Measurements from ENCODE around the gene CCNY. TPM values are rescaled to one million over a fixed set of nuclear protein-coding genes. Genes with fewer than 3 reads are reported as not detected.
A peak's percentile ranks its signal among the peaks of the same experiment; 100 is the strongest.

The CCNY gene
- total RNA-seq, 1 experiment from 2014 or later: 122 TPM

DNA sequence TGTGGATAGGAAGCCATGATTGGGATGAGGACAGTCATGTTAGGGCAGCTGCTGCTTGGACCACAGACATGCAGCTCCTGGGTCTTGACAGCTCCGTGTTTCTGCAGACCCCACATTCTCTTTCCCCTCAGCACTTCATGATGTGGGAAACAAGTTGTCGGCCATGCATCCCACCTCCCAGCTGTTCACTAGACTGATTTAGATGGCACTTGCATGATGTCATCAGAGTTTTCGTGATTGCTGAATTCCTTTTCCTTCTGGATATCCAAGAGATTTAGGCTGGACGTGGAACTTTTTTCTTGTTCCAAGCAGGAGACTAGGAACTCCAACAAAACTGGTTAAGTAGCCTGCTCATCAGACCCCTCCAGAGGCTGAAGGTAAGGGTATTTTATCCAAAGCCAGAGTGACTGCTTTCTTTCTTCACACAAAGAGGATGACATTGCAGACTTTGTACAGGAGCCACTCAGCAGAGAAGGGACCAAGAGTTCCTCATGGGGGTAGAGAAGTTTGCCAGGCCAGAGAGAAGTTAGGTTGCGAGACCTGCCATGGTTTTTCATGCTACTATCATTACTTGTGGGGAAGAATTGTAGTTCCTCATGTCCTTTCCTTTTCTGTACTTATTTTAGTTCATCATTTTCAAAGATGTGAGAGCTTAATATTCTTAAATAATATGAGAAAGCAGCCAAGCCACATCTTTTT lies 151.2 kb downstream of the CCNY start:
- ChIA-PET POLR2A (no interaction called here), CTCF (no interaction called here)
- Histone ChIP-seq H3K4me3 (ENCODE audit: low read depth, low read length) (no peak overlapping the region), H3K4me1 (no peaks in the 10 kb centered on the region), H3K36me3 (ENCODE audit: control insufficient read depth, insufficient read depth, low read length) (peaks cover 3% of the 10 kb centered on the region), H3K9me3 (no peaks in the 10 kb centered on the region), H3K27me3 (replicated peaks; ENCODE audit: control insufficient read depth, insufficient read depth, low read length) (no peaks in the 10 kb centered on the region)
- TF ChIP-seq, protein P1, sequence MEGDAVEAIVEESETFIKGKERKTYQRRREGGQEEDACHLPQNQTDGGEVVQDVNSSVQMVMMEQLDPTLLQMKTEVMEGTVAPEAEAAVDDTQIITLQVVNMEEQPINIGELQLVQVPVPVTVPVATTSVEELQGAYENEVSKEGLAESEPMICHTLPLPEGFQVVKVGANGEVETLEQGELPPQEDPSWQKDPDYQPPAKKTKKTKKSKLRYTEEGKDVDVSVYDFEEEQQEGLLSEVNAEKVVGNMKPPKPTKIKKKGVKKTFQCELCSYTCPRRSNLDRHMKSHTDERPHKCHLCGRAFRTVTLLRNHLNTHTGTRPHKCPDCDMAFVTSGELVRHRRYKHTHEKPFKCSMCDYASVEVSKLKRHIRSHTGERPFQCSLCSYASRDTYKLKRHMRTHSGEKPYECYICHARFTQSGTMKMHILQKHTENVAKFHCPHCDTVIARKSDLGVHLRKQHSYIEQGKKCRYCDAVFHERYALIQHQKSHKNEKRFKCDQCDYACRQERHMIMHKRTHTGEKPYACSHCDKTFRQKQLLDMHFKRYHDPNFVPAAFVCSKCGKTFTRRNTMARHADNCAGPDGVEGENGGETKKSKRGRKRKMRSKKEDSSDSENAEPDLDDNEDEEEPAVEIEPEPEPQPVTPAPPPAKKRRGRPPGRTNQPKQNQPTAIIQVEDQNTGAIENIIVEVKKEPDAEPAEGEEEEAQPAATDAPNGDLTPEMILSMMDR (IDR thresholded peaks at IDR 0.05; ENCODE audit: insufficient read depth in 1 of 2, low read depth in 1 of 2, low read length in 1 of 2, severe bottlenecking in 1 of 2, unreplicated experiment in 1 of 2): no peak
- Mint-ChIP-seq H3K27ac (ENCODE audit: unreplicated experiment) (no peak overlapping the region), H3K36me3 (ENCODE audit: insufficient read depth, unreplicated experiment) (peaks cover 35% of the 10 kb centered on the region), H3K4me3 (ENCODE audit: unreplicated experiment) (no peak overlapping the region), H3K27me3 (ENCODE audit: insufficient read depth, unreplicated experiment) (no peaks in the 10 kb centered on the region), H3K9me3 (ENCODE audit: unreplicated experiment) (no peaks in the 10 kb centered on the region), H3K4me1 (ENCODE audit: low read depth, unreplicated experiment) (peaks cover 19% of the 10 kb centered on the region)
- intact Hi-C loops (cut with micrococcal nuclease; ENCODE audit: unreplicated experiment): no loop called here
- no peak for DNase-seq
- no TSS peak for BruUV-seq (replicated peaks)

DNA sequence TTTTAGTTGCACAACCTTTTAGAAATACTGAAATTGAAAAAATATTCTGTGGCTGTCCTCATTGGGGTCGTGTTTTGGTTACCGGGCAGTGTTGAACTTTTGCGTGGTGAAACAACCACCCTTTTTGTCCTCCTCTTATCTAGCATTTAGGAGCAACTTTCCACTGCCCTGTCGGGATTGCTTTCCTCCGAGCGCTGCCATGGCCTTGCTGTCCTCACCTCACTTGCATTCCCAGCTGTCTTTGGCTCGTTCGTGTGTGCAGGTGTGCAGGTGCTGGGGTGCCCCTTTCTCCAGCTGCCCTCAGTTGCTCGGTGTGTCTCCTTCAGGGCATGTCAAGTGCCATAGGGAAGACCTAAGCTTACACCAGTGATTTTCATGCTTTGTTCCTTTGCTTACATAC lies 151.9 kb downstream of the CCNY start:
- H3K4me1 Mint-ChIP-seq (ENCODE audit: low read depth, unreplicated experiment): peaks cover 19% of the 10 kb centered on the region
- no peak for DNase-seq
- no peaks in the 10 kb centered on the region for H3K9me3 Mint-ChIP-seq (ENCODE audit: unreplicated experiment)
- ChIA-PET POLR2A (no interaction called here), CTCF (no interaction called here)
- H3K4me3 Mint-ChIP-seq (ENCODE audit: unreplicated experiment): no peak overlapping the region
- TF ChIP-seq, protein P1 (IDR thresholded peaks at IDR 0.05; ENCODE audit: insufficient read depth in 1 of 2, low read depth in 1 of 2, low read length in 1 of 2, severe bottlenecking in 1 of 2, unreplicated experiment in 1 of 2): no peak
- no peaks in the 10 kb centered on the region for H3K9me3 ChIP-seq
- H3K27ac Mint-ChIP-seq (ENCODE audit: unreplicated experiment): no peak overlapping the region
- no peak overlapping the region for H3K4me3 ChIP-seq (ENCODE audit: low read depth, low read length)
- no TSS peak for BruUV-seq (replicated peaks)
- no peaks in the 10 kb centered on the region for H3K4me1 ChIP-seq
- peaks cover 3% of the 10 kb centered on the region for H3K36me3 ChIP-seq (ENCODE audit: control insufficient read depth, insufficient read depth, low read length)
- H3K27me3 Mint-ChIP-seq (ENCODE audit: insufficient read depth, unreplicated experiment): no peaks in the 10 kb centered on the region
- intact Hi-C loops (cut with micrococcal nuclease; ENCODE audit: unreplicated experiment): no loop called here
- peaks cover 35% of the 10 kb centered on the region for H3K36me3 Mint-ChIP-seq (ENCODE audit: insufficient read depth, unreplicated experiment)
- no peaks in the 10 kb centered on the region for H3K27me3 ChIP-seq (replicated peaks; ENCODE audit: control insufficient read depth, insufficient read depth, low read length)

DNA sequence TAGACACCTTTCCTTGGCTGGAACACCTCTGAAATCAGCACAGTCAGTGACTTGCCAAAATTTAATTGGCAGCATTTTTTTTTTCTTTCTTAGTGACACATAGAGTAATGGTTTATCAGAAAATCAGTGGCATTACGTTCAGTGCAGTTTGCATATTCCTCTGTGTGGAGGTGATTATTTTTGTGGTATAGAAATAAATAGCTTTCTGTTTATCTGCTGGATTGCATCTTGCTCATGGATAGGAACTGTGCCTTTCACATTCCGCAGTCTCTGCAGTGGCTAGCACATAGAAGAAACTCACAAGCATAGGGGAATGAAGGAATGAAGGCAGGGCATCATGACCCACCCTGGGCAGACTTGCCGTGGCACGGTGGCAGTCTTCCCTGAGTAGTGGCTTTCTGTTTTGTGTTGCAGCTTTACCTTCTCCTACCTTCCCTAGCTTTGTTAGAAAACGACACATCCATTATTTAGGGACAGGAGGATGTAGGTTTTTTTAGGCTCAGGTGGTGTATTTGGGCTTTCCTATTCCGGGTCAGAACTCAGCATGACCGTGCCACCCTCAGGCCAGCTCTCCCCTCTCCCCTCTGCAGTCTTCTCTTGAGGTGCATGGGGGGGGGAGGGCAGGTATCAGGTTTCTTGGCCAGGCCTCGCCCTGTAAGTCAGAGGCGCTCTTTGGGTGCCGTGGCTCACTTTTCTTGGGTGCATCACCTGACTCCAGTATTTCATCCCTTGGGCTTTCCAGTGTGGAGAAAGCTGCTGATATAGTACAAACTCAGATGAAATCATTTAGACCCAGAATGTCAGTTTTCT lies 156.3 kb downstream of the CCNY start:
- Histone ChIP-seq H3K27me3 (replicated peaks; ENCODE audit: control insufficient read depth, insufficient read depth, low read length) (no peaks in the 10 kb centered on the region), H3K4me1 (no peaks in the 10 kb centered on the region), H3K9me3 (no peaks in the 10 kb centered on the region), H3K4me3 (ENCODE audit: low read depth, low read length) (no peak overlapping the region), H3K36me3 (ENCODE audit: control insufficient read depth, insufficient read depth, low read length) (no peaks in the 10 kb centered on the region)
- TF ChIP-seq, protein P1 (IDR thresholded peaks at IDR 0.05; ENCODE audit: insufficient read depth in 1 of 2, low read depth in 1 of 2, low read length in 1 of 2, severe bottlenecking in 1 of 2, unreplicated experiment in 1 of 2): no peak
- no peak for DNase-seq
- ChIA-PET POLR2A (interaction anchor here (0.7 kb wide), 1 partner anchor 10 kb away, joined by 3 read pairs; no protein-coding TSS in a partner anchor), CTCF (no interaction called here)
- H3K4me1 Mint-ChIP-seq (ENCODE audit: low read depth, unreplicated experiment): peaks cover 13% of the 10 kb centered on the region
- no peaks in the 10 kb centered on the region for H3K27me3 Mint-ChIP-seq (ENCODE audit: insufficient read depth, unreplicated experiment)
- intact Hi-C loops (cut with micrococcal nuclease; ENCODE audit: unreplicated experiment): no loop called here
- H3K36me3 Mint-ChIP-seq (ENCODE audit: insufficient read depth, unreplicated experiment): peaks cover 11% of the 10 kb centered on the region
- no TSS peak for BruUV-seq (replicated peaks)
- no peaks in the 10 kb centered on the region for H3K9me3 Mint-ChIP-seq (ENCODE audit: unreplicated experiment)
- peak overlapping the region; percentile 8 for H3K27ac Mint-ChIP-seq (ENCODE audit: unreplicated experiment)
- H3K4me3 Mint-ChIP-seq (ENCODE audit: unreplicated experiment): no peak overlapping the region

Data from Caco-2 (cell line).